Loucy (cell line): ENCODE data around the gene TGFBRAP1.

Experiments
- H2AFZ ChIP-seq: fragments of 200-600 bp; sonication (generic); 2 replicates; pipeline ENCODE4 v1.6.0; 2016; ENCODE audit warnings: antibody characterized with exemption, mild to moderate bottlenecking, low read length, moderate library complexity
- H3F3A ChIP-seq: fragments of 200-600 bp; 2 replicates; pipeline ENCODE4 v1.6.0; 2016; ENCODE audit warnings: antibody characterized with exemption, low read depth, mild to moderate bottlenecking
- H3K27me3 ChIP-seq: fragments of 200-600 bp; sonication (generic); 2 replicates; pipeline ENCODE4 v1.6.1; 2014; ENCODE audit warnings: low read length, mild to moderate bottlenecking; ENCODE audit not compliant: insufficient read depth, poor library complexity, severe bottlenecking
- H3K36me3 ChIP-seq: fragments of 200-600 bp; sonication (generic); 2 replicates; pipeline ENCODE4 v1.6.1; 2016; ENCODE audit warnings: low read length; ENCODE audit not compliant: insufficient read depth
- H3K4me1 ChIP-seq: fragments of 200-600 bp; sonication (generic); 2 replicates; pipeline ENCODE4 v1.5.1; 2014; ENCODE audit warnings: low read length, mild to moderate bottlenecking; ENCODE audit not compliant: insufficient read depth, poor library complexity, severe bottlenecking
- H3K4me2 ChIP-seq: fragments of 200-600 bp; sonication (generic); 2 replicates; pipeline ENCODE4 v1.6.0; 2014; ENCODE audit warnings: antibody characterized with exemption, low read length, low read depth, mild to moderate bottlenecking; ENCODE audit not compliant: poor library complexity, severe bottlenecking
- H3K4me3 ChIP-seq: fragments of 200-600 bp; sonication (generic); 2 replicates; pipeline ENCODE4 v1.5.1; 2014; ENCODE audit warnings: low read length, mild to moderate bottlenecking, mixed read lengths; ENCODE audit not compliant: poor library complexity, severe bottlenecking
- H3K79me2 ChIP-seq: fragments of 200-600 bp; sonication (generic); 2 replicates; pipeline ENCODE4 v1.6.1; 2014; ENCODE audit warnings: low read length; ENCODE audit not compliant: insufficient read depth
- H3K9ac ChIP-seq: fragments of 200-600 bp; sonication (generic); 2 replicates; pipeline ENCODE4 v1.6.0; 2014; ENCODE audit warnings: mild to moderate bottlenecking, low read depth, low read length, moderate library complexity; ENCODE audit not compliant: poor library complexity, severe bottlenecking
- H3K9me2 ChIP-seq: fragments of 200-600 bp; sonication (generic); replicated peaks from 2 replicates; pipeline ENCODE4 v1.6.1; 2016; ENCODE audit warnings: low read depth, low read length, mixed read lengths
- H3K9me3 ChIP-seq: fragments of 200-600 bp; sonication (generic); 2 replicates; pipeline ENCODE4 v1.6.1; 2014; ENCODE audit warnings: mild to moderate bottlenecking, antibody characterized with exemption, low read length, low read depth; ENCODE audit not compliant: insufficient read depth
- H4K20me1 ChIP-seq: fragments of 200-600 bp; sonication (generic); 2 replicates; pipeline ENCODE4 v1.6.0; 2014; ENCODE audit warnings: antibody characterized with exemption, low read length, mild to moderate bottlenecking; ENCODE audit not compliant: insufficient read depth, poor library complexity, severe bottlenecking
- EZH2phosphoT487 ChIP-seq: fragments of 200-600 bp; IDR thresholded peaks from 2 replicates; pipeline ENCODE4 v1.6.1; 2018; ENCODE audit warnings: antibody characterized with exemption, mild to moderate bottlenecking, moderate library complexity, borderline replicate concordance
- TF ChIP-seq, protein P1 (sequence below): fragments of 200-600 bp; sonication (generic); conservative IDR thresholded peaks from 2 replicates; pipeline ENCODE4 v1.5.1; 2014; ENCODE audit warnings: mild to moderate bottlenecking, antibody characterized with exemption, low read length

TGFBRAP1 gene

DNA sequence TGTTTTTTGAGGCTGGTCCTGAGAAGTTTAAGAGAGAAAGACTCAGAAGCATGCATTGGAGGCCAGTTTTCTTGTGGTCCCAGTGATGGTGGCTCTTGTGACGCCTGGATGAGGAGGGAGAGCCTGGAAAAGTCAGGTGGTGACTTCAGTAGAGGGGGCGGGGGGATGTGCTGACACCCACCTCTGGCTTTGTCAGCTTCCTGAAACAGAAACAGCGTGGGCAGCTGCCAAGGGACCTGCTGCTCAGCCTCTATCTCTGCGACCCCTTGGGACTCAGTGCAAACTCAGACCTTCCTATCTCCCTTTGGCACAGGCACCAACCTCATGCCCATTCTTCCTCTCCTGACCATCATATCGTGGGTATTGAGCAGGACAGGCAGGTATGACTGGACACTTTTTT is 6.4 kb downstream of the TGFBRAP1 start:
- H4K20me1 ChIP-seq = peaks cover 24% of the 10 kb centered on the region
- peak overlapping the region; percentile 11 for H3K4me3 ChIP-seq
- no peaks in the 10 kb centered on the region for H3K9me2 ChIP-seq
- no peaks in the 10 kb centered on the region for H3K9me3 ChIP-seq
- H3K9ac ChIP-seq = peak overlapping the region; percentile 20
- no peaks in the 10 kb centered on the region for H3K27me3 ChIP-seq
- no peaks in the 10 kb centered on the region for H3K36me3 ChIP-seq
- peaks cover 85% of the 10 kb centered on the region for H3K79me2 ChIP-seq
- no peak overlapping the region for H2AFZ ChIP-seq
- H3K4me2 ChIP-seq = peak overlapping the region; percentile 91
- TF ChIP-seq EZH2phosphoT487 = no peak
- TF ChIP-seq, protein P1, sequence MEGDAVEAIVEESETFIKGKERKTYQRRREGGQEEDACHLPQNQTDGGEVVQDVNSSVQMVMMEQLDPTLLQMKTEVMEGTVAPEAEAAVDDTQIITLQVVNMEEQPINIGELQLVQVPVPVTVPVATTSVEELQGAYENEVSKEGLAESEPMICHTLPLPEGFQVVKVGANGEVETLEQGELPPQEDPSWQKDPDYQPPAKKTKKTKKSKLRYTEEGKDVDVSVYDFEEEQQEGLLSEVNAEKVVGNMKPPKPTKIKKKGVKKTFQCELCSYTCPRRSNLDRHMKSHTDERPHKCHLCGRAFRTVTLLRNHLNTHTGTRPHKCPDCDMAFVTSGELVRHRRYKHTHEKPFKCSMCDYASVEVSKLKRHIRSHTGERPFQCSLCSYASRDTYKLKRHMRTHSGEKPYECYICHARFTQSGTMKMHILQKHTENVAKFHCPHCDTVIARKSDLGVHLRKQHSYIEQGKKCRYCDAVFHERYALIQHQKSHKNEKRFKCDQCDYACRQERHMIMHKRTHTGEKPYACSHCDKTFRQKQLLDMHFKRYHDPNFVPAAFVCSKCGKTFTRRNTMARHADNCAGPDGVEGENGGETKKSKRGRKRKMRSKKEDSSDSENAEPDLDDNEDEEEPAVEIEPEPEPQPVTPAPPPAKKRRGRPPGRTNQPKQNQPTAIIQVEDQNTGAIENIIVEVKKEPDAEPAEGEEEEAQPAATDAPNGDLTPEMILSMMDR = no peak
- H3K4me1 ChIP-seq = peaks cover 52% of the 10 kb centered on the region
- 0 out of 2 replicates have a peak, but pooled peaks cover 4% of the 10 kb centered on the region for H3F3A ChIP-seq

DNA sequence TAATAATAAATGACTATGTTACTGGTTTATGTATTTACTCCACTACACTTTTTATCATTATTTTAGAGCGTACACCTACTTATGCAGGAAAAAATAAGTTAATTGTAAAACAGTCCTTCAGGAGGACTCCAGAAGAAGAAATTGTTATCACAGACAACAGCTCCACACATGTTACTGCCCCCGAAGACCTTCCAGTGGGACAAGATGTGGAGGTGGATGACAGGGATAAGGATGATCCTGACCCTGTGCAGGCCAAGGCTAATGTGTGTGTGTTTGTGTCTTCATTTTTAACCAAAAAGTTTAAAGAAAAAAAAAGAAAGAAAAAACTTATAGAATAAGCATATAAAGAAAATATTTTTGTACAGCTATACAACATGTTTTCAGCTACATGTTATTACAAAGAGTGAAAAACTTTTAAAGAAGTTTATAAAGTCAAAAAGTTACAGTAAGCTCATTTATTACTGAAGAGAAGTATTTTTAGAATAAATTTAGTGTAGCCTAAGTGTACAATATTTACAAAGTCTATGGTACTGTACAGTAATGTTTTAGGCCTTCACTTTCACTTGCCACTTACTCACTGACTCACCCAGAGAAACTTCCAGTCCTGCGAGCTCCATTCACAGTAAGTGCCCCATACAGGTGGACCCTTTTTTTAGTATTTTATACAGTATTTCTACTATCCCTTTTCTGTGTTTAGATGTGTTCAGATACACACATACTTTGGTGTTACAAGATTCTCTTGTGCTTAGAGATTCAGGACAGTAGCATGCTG is 7.5 kb downstream of the TGFBRAP1 start:
- no peak for TF ChIP-seq EZH2phosphoT487
- TF ChIP-seq, protein P1 = no peak
- H3K4me3 ChIP-seq = no peak overlapping the region
- H3K9me2 ChIP-seq = no peaks in the 10 kb centered on the region
- no peak overlapping the region for H3K9ac ChIP-seq
- no peaks in the 10 kb centered on the region for H3K9me3 ChIP-seq
- peaks cover 85% of the 10 kb centered on the region for H3K79me2 ChIP-seq
- 0 out of 2 replicates have a peak, but pooled peaks cover 4% of the 10 kb centered on the region for H3F3A ChIP-seq
- H3K4me1 ChIP-seq = peaks cover 43% of the 10 kb centered on the region
- no peak overlapping the region for H2AFZ ChIP-seq
- H3K4me2 ChIP-seq = peak overlapping the region; percentile 91
- H3K27me3 ChIP-seq = no peaks in the 10 kb centered on the region
- no peaks in the 10 kb centered on the region for H3K36me3 ChIP-seq
- H4K20me1 ChIP-seq = peaks cover 27% of the 10 kb centered on the region

DNA sequence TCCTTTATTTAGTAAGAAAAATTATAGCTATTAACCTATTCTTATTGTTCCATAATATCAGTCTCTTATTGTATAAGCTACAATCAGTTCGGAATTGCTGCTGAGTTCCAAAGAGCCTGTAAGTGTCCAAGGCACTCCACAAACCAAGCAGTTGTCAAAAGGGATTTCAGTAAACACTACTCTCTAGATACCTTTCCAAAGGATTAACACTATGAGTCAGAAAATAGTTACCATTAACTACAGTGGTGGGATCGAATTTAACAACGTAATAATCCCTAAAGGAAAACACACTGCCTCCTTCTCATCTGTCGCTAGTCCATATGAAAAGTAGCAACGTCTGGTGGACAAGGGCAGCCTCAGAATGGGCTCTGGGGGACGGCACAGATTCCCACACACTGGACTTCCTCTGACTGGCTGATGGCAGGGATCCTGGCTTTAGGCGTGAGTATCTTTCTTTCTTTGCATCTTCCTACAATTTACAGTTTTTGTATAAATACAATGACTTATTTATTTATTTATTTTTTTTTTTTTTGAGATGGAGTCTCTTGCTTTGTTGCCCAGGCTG is 8.8 kb downstream of the TGFBRAP1 start:
- no peaks in the 10 kb centered on the region for H3K36me3 ChIP-seq
- no peak overlapping the region for H2AFZ ChIP-seq
- H3K9me3 ChIP-seq = no peaks in the 10 kb centered on the region
- no peak for TF ChIP-seq EZH2phosphoT487
- TF ChIP-seq, protein P1 = no peak
- peaks cover 32% of the 10 kb centered on the region for H3K4me1 ChIP-seq
- H3K9me2 ChIP-seq = no peaks in the 10 kb centered on the region
- no peak overlapping the region for H3K4me2 ChIP-seq
- H3K79me2 ChIP-seq = peaks cover 87% of the 10 kb centered on the region
- H3K9ac ChIP-seq = no peak overlapping the region
- no peaks in the 10 kb centered on the region for H3F3A ChIP-seq
- H3K27me3 ChIP-seq = no peaks in the 10 kb centered on the region
- H4K20me1 ChIP-seq = peaks cover 19% of the 10 kb centered on the region
- H3K4me3 ChIP-seq = no peak overlapping the region
